Mucosa of descending colon (tissue), 3 donors: ENCODE results near the gene CASKIN1. TPM values are rescaled to one million over a fixed set of nuclear protein-coding genes. Genes with fewer than 3 reads are reported as not detected.

Source experiments
- ATAC-seq: fragments of 200-7000 bp; cut with Tn5 transposase; one replicate; pipeline ENCODE4 v1.9.1; 2020; ENCODE audit warnings: mild to moderate bottlenecking, moderate library complexity
- DNase-seq, 3 donors: peaks; one replicate each; pipeline ENCODE4 v3.0.0-alpha.2; 2020
- H3K36me3 ChIP-seq: fragments of 200-600 bp; one replicate; pipeline ENCODE4 v1.8.0; 2021; ENCODE audit warnings: low read depth, mild to moderate bottlenecking
- H3K4me1 ChIP-seq: fragments of 200-600 bp; one replicate; pipeline ENCODE4 v1.8.0; 2021; ENCODE audit warnings: low read depth, mild to moderate bottlenecking
- H3K4me3 ChIP-seq: fragments of 200-600 bp; one replicate; pipeline ENCODE4 v1.8.0; 2021; ENCODE audit warnings: mild to moderate bottlenecking
- H3K9me3 ChIP-seq: fragments of 200-600 bp; one replicate; pipeline ENCODE4 v1.8.0; 2021; ENCODE audit warnings: mild to moderate bottlenecking
- CTCF ChIP-seq: fragments of 200-600 bp; IDR thresholded peaks from one replicate; pipeline ENCODE4 v1.8.0; 2022; ENCODE audit warnings: antibody characterized with exemption, mild to moderate bottlenecking
- intact Hi-C, 2 donors: fragments of 100-400 bp; cut with DNase I in 1 of 2; cut with micrococcal nuclease in 1 of 2; formaldehyde crosslinking; loops; one replicate each; pipeline versions ENCODE4 v1.11.0 to v1.11.1; 2022; cut with DNase I, micrococcal nuclease
- total RNA-seq, 3 donors: library from RNA; stranded (reverse); fragmentation: NEBNext Ultra II Directional in 2 of 3; extraction: Animal tissue kit (Norgen Biotek cat#: 25700) in 2 of 3; gene quantifications; one replicate each; pipeline versions ENCODE4 v1.2.1 to v1.2.4, GENCODE V29; 2021 to 2023
- donor health status: DM: no; HTN: no; CAD: no; lungs with moderate emphysema.
- donor health status: DM: no; HTN: no; CAD: no.
- donor health status: DM: no; HTN: yes; CAD: no.

CASKIN1 gene
- total RNA-seq, 3 donors from 2014 or later: 0.06 to 1.5 (median 1.0) TPM

GRCh38 chr16:2223221-2223941 lies 27.0 kb upstream of the CASKIN1 start, which contains the start of gene E4F1:
Gene E4F1 (plus strand): TSS chr16:2223591. CDS start chr16:2223614, 23 bp downstream.
- no peaks in the 10 kb centered on the region for H3K36me3 ChIP-seq
- H3K4me3 ChIP-seq: peak within 1 kb of the TSS; percentile 38
- intact Hi-C loops: no loop called here
- H3K4me1 ChIP-seq: peaks cover 23% of the 10 kb centered on the region
- DNase-seq: peak; percentile 100
- peak; percentile 17 for TF ChIP-seq CTCF
- H3K9me3 ChIP-seq: no peaks in the 10 kb centered on the region
- peak; percentile 97 for ATAC-seq

- Histone ChIP-seq H3K4me1 (peaks cover 19% of the 10 kb centered on the region), H3K4me3 (no peak overlapping the region), H3K36me3 (no peaks in the 10 kb centered on the region), H3K9me3 (no peaks in the 10 kb centered on the region)
- DNase-seq (no peak), ATAC-seq (no peak)
- intact Hi-C loops: no loop called here
- TF ChIP-seq CTCF: no peak
Observed at GRCh38 chr16:2216330-2216729, 19.9 kb upstream of the CASKIN1 start.

GRCh38 chr16:2214719-2214968 lies 18.2 kb upstream of the CASKIN1 start, which contains the start of gene PGP:
Gene PGP (minus strand): TSS chr16:2214840. CDS start chr16:2214777, 63 bp downstream.
- H3K4me3 ChIP-seq: peak within 1 kb of the TSS; percentile 54
- H3K4me1 ChIP-seq: peaks cover 19% of the 10 kb centered on the region
- no peak for TF ChIP-seq CTCF
- H3K9me3 ChIP-seq: no peaks in the 10 kb centered on the region
- no peak for DNase-seq
- ATAC-seq: peak; percentile 91
- intact Hi-C loops: no loop called here
- H3K36me3 ChIP-seq: no peaks in the 10 kb centered on the region

GRCh38 chr16:2213817-2214718 lies 17.7 kb upstream of the CASKIN1 start:
- intact Hi-C loops: no loop called here
- Histone ChIP-seq H3K36me3 (no peaks in the 10 kb centered on the region), H3K4me3 (peak overlapping the region; percentile 54), H3K9me3 (no peaks in the 10 kb centered on the region), H3K4me1 (peaks cover 19% of the 10 kb centered on the region)
- peak in 1 of 3 donors; percentile 63 for DNase-seq
- TF ChIP-seq CTCF: no peak
- no peak for ATAC-seq

- TF ChIP-seq CTCF: no peak
- no peaks in the 10 kb centered on the region for H3K9me3 ChIP-seq
- DNase-seq: peak in 1 of 3 donors; percentile 58
- no peak overlapping the region for H3K4me3 ChIP-seq
- no peaks in the 10 kb centered on the region for H3K36me3 ChIP-seq
- peaks cover 19% of the 10 kb centered on the region for H3K4me1 ChIP-seq
- intact Hi-C loops: no loop called here
- peak; percentile 1 for ATAC-seq
Observed at GRCh38 chr16:2212362-2213324, 16.2 kb upstream of the CASKIN1 start.
